Fibroblast of lung (primary cell): ENCODE measurements around the gene CRTC1. TPM values are rescaled to one million over a fixed set of nuclear protein-coding genes. Genes with fewer than 3 reads are reported as not detected.

Experiments used
- DNase-seq, 2 donors: peaks; one replicate each; pipeline versions ENCODE4 v3.0.0 to v3.0.0-alpha.2; 2010; ENCODE audit warnings: low read depth in 2 of 2
- H2AFZ ChIP-seq: 2 replicates; pipeline ENCODE4 v1.5.1; 2012; ENCODE audit warnings: low read length, control low read depth, inconsistent platforms
- H3K27ac ChIP-seq: 2 replicates; pipeline ENCODE4 v1.5.1; 2011; ENCODE audit warnings: low read length, control low read depth; ENCODE audit not compliant: insufficient read depth
- H3K27me3 ChIP-seq: 2 replicates; pipeline ENCODE4 v1.5.1; 2011; ENCODE audit warnings: mild to moderate bottlenecking, low read length; ENCODE audit not compliant: control insufficient read depth, insufficient read depth
- H3K36me3 ChIP-seq: 2 replicates; pipeline ENCODE4 v1.5.1; 2011; ENCODE audit warnings: low read length; ENCODE audit not compliant: control insufficient read depth, insufficient read depth
- H3K4me1 ChIP-seq: 2 replicates; pipeline ENCODE4 v1.5.1; 2011; ENCODE audit warnings: low read length; ENCODE audit not compliant: control insufficient read depth, insufficient read depth; ENCODE audit errors: extremely low read depth
- H3K4me2 ChIP-seq: 2 replicates; pipeline ENCODE4 v1.5.1; 2011; ENCODE audit warnings: low read length, control low read depth; ENCODE audit not compliant: insufficient read depth; ENCODE audit errors: extremely low read depth
- H3K4me3 ChIP-seq, 4 experiments: fragments of 200-600 bp in 1 of 4; sonication (generic) in 1 of 4; replicated peaks in 1 of 4; 2 replicates each; pipeline ENCODE4 v1.5.1; 2011 to 2016; ENCODE audit warnings: low read length in 4 of 4, low read depth in 3 of 4, mild to moderate bottlenecking in 3 of 4, control low read depth in 2 of 4, inconsistent platforms in 1 of 4, mixed read lengths in 1 of 4; ENCODE audit not compliant: insufficient read depth in 1 of 4; ENCODE audit errors: control extremely low read depth in 1 of 4
- H3K79me2 ChIP-seq: 2 replicates; pipeline ENCODE4 v1.5.1; 2012; ENCODE audit warnings: mild to moderate bottlenecking, low read length, inconsistent platforms; ENCODE audit not compliant: control insufficient read depth, insufficient read depth
- H3K9ac ChIP-seq: 2 replicates; pipeline ENCODE4 v1.5.1; 2011; ENCODE audit warnings: mild to moderate bottlenecking, low read length, control low read depth; ENCODE audit not compliant: insufficient read depth
- H3K9me3 ChIP-seq: 2 replicates; pipeline ENCODE4 v1.5.1; 2012; ENCODE audit warnings: low read depth, low read length; ENCODE audit not compliant: control insufficient read depth, insufficient read depth
- H4K20me1 ChIP-seq: 2 replicates; pipeline ENCODE4 v1.5.1; 2011; ENCODE audit warnings: low read length; ENCODE audit not compliant: control insufficient read depth, insufficient read depth; ENCODE audit errors: extremely low read depth
- EZH2 ChIP-seq: IDR thresholded peaks from 2 replicates; pipeline ENCODE4 v1.5.1; 2012; ENCODE audit warnings: low read length, control low read depth, mild to moderate bottlenecking; ENCODE audit errors: missing control alignments
- polyA plus RNA-seq, 2 donors: library from polyadenylated mRNA; depleted of rRNA in 1 of 2; stranded (reverse) in 1 of 2; unstranded in 1 of 2; fragments of >200 nt; gene quantifications; 2 replicates each; pipeline ENCODE4 v1.2.1, GENCODE V29; 2011 to 2012; ENCODE audit warnings: missing spikeins in 1 of 2
- total RNA-seq: library from RNA; depleted of rRNA; stranded (reverse); fragments of >200 nt; gene quantifications from 2 replicates; pipeline ENCODE4 v1.2.1, GENCODE V29; 2014
- TF ChIP-seq, protein P1 (sequence below), 2 donors: IDR thresholded peaks in 1 of 2; conservative IDR thresholded peaks in 1 of 2; 1 replicate in 1 of 2; 2 replicates in 1 of 2; pipeline ENCODE4 v1.5.1; 2011 to 2012; ENCODE audit warnings: low read length in 2 of 2, control low read depth in 1 of 2, inconsistent platforms in 1 of 2, low read depth in 1 of 2, mild to moderate bottlenecking in 1 of 2

Gene CRTC1
- total and polyA plus RNA-seq, 2 donors (not counting 1 experiment from before 2014, with no cell fraction given) = 1.2 to 2.0 TPM

GRCh38 chr19:18672606-18673337 lies 10.7 kb upstream of the CRTC1 start:
- no peaks in the 10 kb centered on the region for H4K20me1 ChIP-seq
- H3K36me3 ChIP-seq = peaks cover 7% of the 10 kb centered on the region
- H2AFZ ChIP-seq = no peak overlapping the region
- peak; percentile 60 to 86 for DNase-seq
- no peak for TF ChIP-seq EZH2
- TF ChIP-seq, protein P1, sequence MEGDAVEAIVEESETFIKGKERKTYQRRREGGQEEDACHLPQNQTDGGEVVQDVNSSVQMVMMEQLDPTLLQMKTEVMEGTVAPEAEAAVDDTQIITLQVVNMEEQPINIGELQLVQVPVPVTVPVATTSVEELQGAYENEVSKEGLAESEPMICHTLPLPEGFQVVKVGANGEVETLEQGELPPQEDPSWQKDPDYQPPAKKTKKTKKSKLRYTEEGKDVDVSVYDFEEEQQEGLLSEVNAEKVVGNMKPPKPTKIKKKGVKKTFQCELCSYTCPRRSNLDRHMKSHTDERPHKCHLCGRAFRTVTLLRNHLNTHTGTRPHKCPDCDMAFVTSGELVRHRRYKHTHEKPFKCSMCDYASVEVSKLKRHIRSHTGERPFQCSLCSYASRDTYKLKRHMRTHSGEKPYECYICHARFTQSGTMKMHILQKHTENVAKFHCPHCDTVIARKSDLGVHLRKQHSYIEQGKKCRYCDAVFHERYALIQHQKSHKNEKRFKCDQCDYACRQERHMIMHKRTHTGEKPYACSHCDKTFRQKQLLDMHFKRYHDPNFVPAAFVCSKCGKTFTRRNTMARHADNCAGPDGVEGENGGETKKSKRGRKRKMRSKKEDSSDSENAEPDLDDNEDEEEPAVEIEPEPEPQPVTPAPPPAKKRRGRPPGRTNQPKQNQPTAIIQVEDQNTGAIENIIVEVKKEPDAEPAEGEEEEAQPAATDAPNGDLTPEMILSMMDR (conservative IDR thresholded peaks at IDR 0.05 in 1 of 2, IDR thresholded peaks at IDR 0.05 in 1 of 2; ENCODE audit: low read depth in 1 of 2, low read length in 2 of 2) = peak; percentile 34 to 44
- H3K9me3 ChIP-seq = no peaks in the 10 kb centered on the region
- H3K9ac ChIP-seq = no peak overlapping the region
- no peak overlapping the region for H3K27ac ChIP-seq
- no peaks in the 10 kb centered on the region for H3K27me3 ChIP-seq
- H3K4me3 ChIP-seq = no peak overlapping the region
- peak overlapping the region; percentile 44 for H3K4me2 ChIP-seq
- peaks cover 5% of the 10 kb centered on the region for H3K4me1 ChIP-seq
- no peaks in the 10 kb centered on the region for H3K79me2 ChIP-seq

- no peaks in the 10 kb centered on the region for H3K36me3 ChIP-seq
- peak in 1 of 2 donors; percentile 45 for DNase-seq
- H3K27me3 ChIP-seq = no peaks in the 10 kb centered on the region
- no peak overlapping the region for H3K4me2 ChIP-seq
- H3K4me1 ChIP-seq = peaks cover 12% of the 10 kb centered on the region
- no peak overlapping the region for H3K9ac ChIP-seq
- H3K79me2 ChIP-seq = no peaks in the 10 kb centered on the region
- H3K9me3 ChIP-seq = no peaks in the 10 kb centered on the region
- H2AFZ ChIP-seq = no peak overlapping the region
- no peak overlapping the region for H3K27ac ChIP-seq
- TF ChIP-seq, protein P1 (conservative IDR thresholded peaks at IDR 0.05 in 1 of 2, IDR thresholded peaks at IDR 0.05 in 1 of 2; ENCODE audit: low read depth in 1 of 2, low read length in 2 of 2) = no peak
- TF ChIP-seq EZH2 = no peak
- H3K4me3 ChIP-seq = no peak overlapping the region
- H4K20me1 ChIP-seq = no peaks in the 10 kb centered on the region
These were observed 8.9 kb upstream of the CRTC1 start for GRCh38 chr19:18674616-18675015.

DNA sequence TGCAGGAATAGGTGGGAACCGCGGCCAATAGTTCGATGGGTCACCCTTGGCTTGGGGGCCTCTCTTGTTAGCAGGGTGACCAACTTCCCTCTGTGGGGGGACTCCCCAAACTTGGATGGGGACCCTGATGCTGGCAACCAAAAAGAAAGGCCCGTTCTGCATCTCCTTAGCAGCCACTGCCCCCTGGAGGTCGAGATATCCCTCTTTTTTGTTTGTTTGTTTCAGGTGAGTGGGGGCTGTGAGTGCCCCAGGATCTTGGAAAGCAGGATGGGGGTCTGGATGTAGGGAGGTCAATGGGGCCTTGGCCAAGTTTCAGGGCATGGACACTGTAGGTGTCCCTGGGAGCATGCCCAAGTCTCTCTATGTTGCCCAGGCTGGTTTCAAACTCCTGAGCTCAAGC lies 7.7 kb upstream of the CRTC1 start:
- Histone ChIP-seq H4K20me1 (no peaks in the 10 kb centered on the region), H3K4me1 (peaks cover 12% of the 10 kb centered on the region), H3K4me2 (no peak overlapping the region), H3K9me3 (no peaks in the 10 kb centered on the region), H2AFZ (no peak overlapping the region), H3K36me3 (no peaks in the 10 kb centered on the region), H3K27me3 (no peaks in the 10 kb centered on the region), H3K79me2 (no peaks in the 10 kb centered on the region), H3K4me3 (no peak overlapping the region), H3K9ac (no peak overlapping the region), H3K27ac (no peak overlapping the region)
- TF ChIP-seq, protein P1 (conservative IDR thresholded peaks at IDR 0.05 in 1 of 2, IDR thresholded peaks at IDR 0.05 in 1 of 2; ENCODE audit: low read depth in 1 of 2, low read length in 2 of 2) = peak; percentile 34 to 48
- TF ChIP-seq EZH2 = no peak
- peak in 1 of 2 donors; percentile 16 for DNase-seq
